Articular chondrocyte of knee joint (primary cell): ENCODE data around the gene TIPIN. TPM values are rescaled to one million over a fixed set of nuclear protein-coding genes. Genes with fewer than 3 reads are reported as not detected.

Experiments
- small RNA-seq: library from RNA; depleted of rRNA; stranded (forward); fragments of <200 nt; gene quantifications from one replicate; pipeline ENCODE3, GENCODE V24; 2012
- total RNA-seq: library from RNA; depleted of rRNA; stranded (reverse); fragments of >200 nt; gene quantifications from 2 replicates; pipeline ENCODE4 v1.2.3, GENCODE V29; 2012

Gene TIPIN
- total RNA-seq: 8.1 and 13.9 TPM in 2 replicates

GRCh38 chr15:66356359-66357236 lies at the start of gene TIPIN:
TSS of gene TIPIN (minus strand) at chr15:66356685. CDS start at chr15:66352947, 3,738 bp downstream.

GRCh38 chr15:66386204-66387123 lies 30.0 kb upstream of the TIPIN start, which contains the start of gene MAP2K1:
TSS of gene MAP2K1 (plus strand) at chr15:66386912. CDS start at chr15:66387348, 436 bp downstream.

GRCh38 chr15:66293419-66294156 lies 62.9 kb downstream of the TIPIN start, which contains the start of gene DIS3L:
TSS of gene DIS3L (plus strand) at chr15:66293568. CDS start at chr15:66293597, 29 bp downstream.

Small RNA genes within 50 kb of the gene (small RNA-seq; reads per million reads assigned to genes)
- gene RF00019 (not detected), gene SCARNA14 (21.4 reads per million, percentile 96 among the genes with 10 or more reads in this experiment)

Other genes with a start within 250 kb of the TIPIN start
- gene MEGF11, start 102.9 kb downstream of the TIPIN start, total RNA-seq: not detected in 2 replicates
- 49.2 and 53.4 TPM in 2 replicates for gene DIS3L, start 63.1 kb downstream of the TIPIN start, total RNA-seq
- gene MAP2K1, start 30.2 kb upstream of the TIPIN start, total RNA-seq: 24.8 and 27.3 TPM in 2 replicates
- gene SNAPC5, start 141.1 kb upstream of the TIPIN start, total RNA-seq: 15.0 and 19.1 TPM in 2 replicates
- gene RPL4, start 148.2 kb upstream of the TIPIN start, total RNA-seq: 3,061 and 4,005 TPM in 2 replicates
- 16.2 and 16.5 TPM in 2 replicates for gene ZWILCH, start 148.6 kb upstream of the TIPIN start, total RNA-seq
- 1.7 and 1.8 TPM in 2 replicates for gene LCTL, start 209.3 kb upstream of the TIPIN start, total RNA-seq